GM12892 (cell line): ENCODE measurements around the gene UBE2M.

Experiments used
- POLR2A ChIP-seq: IDR thresholded peaks from 2 replicates; pipeline ENCODE4 v1.6.1; 2011; ENCODE audit warnings: low read depth, low read length, control low read depth
- TAF1 ChIP-seq: IDR thresholded peaks from 2 replicates; pipeline ENCODE4 v1.6.1; 2011; ENCODE audit warnings: low read depth, mild to moderate bottlenecking, control low read depth, low read length, borderline replicate concordance

DNA sequence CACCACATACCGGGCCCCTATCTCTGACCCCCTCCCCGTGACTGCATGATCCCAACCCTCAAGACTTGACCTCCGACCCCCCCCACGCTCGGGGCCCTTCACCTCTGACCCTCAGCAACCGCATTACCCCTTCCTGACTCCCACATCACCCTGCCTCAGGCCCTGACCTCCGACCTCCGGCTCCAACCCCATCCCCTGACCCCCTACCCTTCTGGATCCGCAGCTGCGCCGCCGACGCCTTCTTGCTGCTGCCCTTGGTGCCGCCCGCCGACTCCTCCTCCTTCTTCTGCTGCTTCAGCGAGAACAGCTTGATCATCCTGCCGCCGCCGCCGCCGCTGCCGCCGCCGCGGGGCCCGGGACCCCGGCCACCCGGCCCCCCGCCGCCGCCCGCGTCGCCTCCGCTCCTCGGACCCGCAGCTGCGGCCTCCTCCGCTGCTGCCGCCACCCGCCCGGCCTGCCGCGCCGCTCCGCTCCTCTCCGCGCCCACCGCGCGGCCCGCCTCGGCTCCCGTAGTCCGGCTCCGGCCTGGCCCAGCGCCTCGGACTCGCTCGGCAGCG, at the start of gene UBE2M:
- TF ChIP-seq POLR2A (0 out of 2 replicates have a peak, but pooled peaks have one; percentile 16), TAF1 (no peak)
